Left forelimb (tissue), 1 donor: Measurements from ENCODE around the gene CPSF3.

ENCODE experiments used
- DNase-seq: peaks from one replicate; pipeline ENCODE4 v3.0.0-alpha.2; 2018; ENCODE audit warnings: low spot score

CPSF3 gene

GRCh38 chr2:9518163-9518562 lies 94.7 kb downstream of the CPSF3 start:
- DNase-seq: no peak

- no peak for DNase-seq
Measured at GRCh38 chr2:9518780-9519179, 95.3 kb downstream of the CPSF3 start.

- no peak for DNase-seq
Measured at GRCh38 chr2:9519250-9519649, 95.8 kb downstream of the CPSF3 start.
